H9 (cell line): ENCODE measurements around the gene INSYN2B. TPM values are rescaled to one million over a fixed set of nuclear protein-coding genes. Genes with fewer than 3 reads are reported as not detected.

Experiments used
- DNase-seq: peaks from one replicate; pipeline ENCODE4 v3.0.0-alpha.2; 2017
- H2AFZ ChIP-seq: one replicate; pipeline ENCODE4 v1.6.1; 2013; ENCODE audit warnings: mild to moderate bottlenecking, low read length, control low read depth, moderate library complexity
- H2AK5ac ChIP-seq: 2 replicates; pipeline ENCODE4 v1.6.1; 2013; ENCODE audit warnings: low read length, control low read depth, mixed read lengths; ENCODE audit not compliant: insufficient read length
- H2BK120ac ChIP-seq: one replicate; pipeline ENCODE4 v1.6.1; 2013; ENCODE audit warnings: low read depth, mild to moderate bottlenecking, low read length, control low read depth, inconsistent platforms; ENCODE audit not compliant: poor library complexity, severe bottlenecking
- H2BK12ac ChIP-seq: 2 replicates; pipeline ENCODE4 v1.6.1; 2013; ENCODE audit warnings: low read length, control low read depth, mixed read lengths, low read depth; ENCODE audit not compliant: insufficient read length
- H2BK15ac ChIP-seq: 2 replicates; pipeline ENCODE4 v1.6.1; 2013; ENCODE audit warnings: low read depth, low read length, control low read depth
- H2BK20ac ChIP-seq: one replicate; pipeline ENCODE4 v1.6.1; 2013; ENCODE audit warnings: low read depth, mild to moderate bottlenecking, low read length, control low read depth, inconsistent platforms; ENCODE audit not compliant: poor library complexity, severe bottlenecking
- H2BK5ac ChIP-seq: 2 replicates; pipeline ENCODE4 v1.6.1; 2013; ENCODE audit warnings: low read length, control low read depth, mixed read lengths; ENCODE audit not compliant: insufficient read length
- H3K14ac ChIP-seq: 2 replicates; pipeline ENCODE4 v1.6.1; 2013; ENCODE audit warnings: low read length, control low read depth; ENCODE audit not compliant: insufficient read depth
- H3K18ac ChIP-seq: 2 replicates; pipeline ENCODE4 v1.6.1; 2013; ENCODE audit warnings: low read depth, mild to moderate bottlenecking, mixed read lengths, low read length, control low read depth; ENCODE audit not compliant: insufficient read length
- H3K23ac ChIP-seq: 2 replicates; pipeline ENCODE4 v1.6.1; 2013; ENCODE audit warnings: low read length, control low read depth, mixed read lengths, low read depth; ENCODE audit not compliant: insufficient read length
- H3K23me2 ChIP-seq: 2 replicates; pipeline ENCODE4 v1.6.1; 2013; ENCODE audit warnings: low read depth, mild to moderate bottlenecking, mixed read lengths, low read length, control low read depth; ENCODE audit not compliant: insufficient read length, poor library complexity, severe bottlenecking
- H3K27ac ChIP-seq: 2 replicates; pipeline ENCODE4 v1.5.1; 2013; ENCODE audit warnings: low read length, control low read depth, mixed read lengths, low read depth; ENCODE audit not compliant: insufficient read length
- H3K27me3 ChIP-seq: 2 replicates; pipeline ENCODE4 v1.6.1; 2013; ENCODE audit warnings: low read length, control low read depth, inconsistent platforms; ENCODE audit not compliant: insufficient read depth
- H3K4ac ChIP-seq: 2 replicates; pipeline ENCODE4 v1.6.1; 2013; ENCODE audit warnings: low read depth, mild to moderate bottlenecking, control low read depth, inconsistent platforms, low read length, moderate library complexity
- H3K4me1 ChIP-seq: 2 replicates; pipeline ENCODE4 v1.6.1; 2013; ENCODE audit warnings: low read length, control low read depth, inconsistent platforms; ENCODE audit not compliant: insufficient read depth
- H3K4me2 ChIP-seq: 2 replicates; pipeline ENCODE4 v1.6.1; 2013; ENCODE audit warnings: low read length, control low read depth, mixed read lengths; ENCODE audit not compliant: insufficient read length, insufficient read depth
- H3K56ac ChIP-seq: 2 replicates; pipeline ENCODE4 v1.6.1; 2013; ENCODE audit warnings: low read depth, mild to moderate bottlenecking, mixed read lengths, low read length, control low read depth; ENCODE audit not compliant: insufficient read length
- H3K79me1 ChIP-seq: 2 replicates; pipeline ENCODE4 v1.6.1; 2013; ENCODE audit warnings: low read depth, mild to moderate bottlenecking, moderate library complexity, low read length, control low read depth, inconsistent platforms; ENCODE audit not compliant: insufficient read depth, poor library complexity, severe bottlenecking
- H3K79me2 ChIP-seq: 2 replicates; pipeline ENCODE4 v1.6.1; 2013; ENCODE audit warnings: low read length, control low read depth, inconsistent platforms; ENCODE audit not compliant: insufficient read depth
- H3K9ac ChIP-seq: 2 replicates; pipeline ENCODE4 v1.6.1; 2013; ENCODE audit warnings: low read length, control low read depth, mixed read lengths; ENCODE audit not compliant: insufficient read length; ENCODE audit errors: extremely low read depth
- H3K9me3 ChIP-seq: one replicate; pipeline ENCODE4 v1.6.1; 2013; ENCODE audit warnings: low read depth, low read length, inconsistent platforms; ENCODE audit not compliant: control insufficient read depth
- H3T11ph ChIP-seq: one replicate; pipeline ENCODE4 v1.6.1; 2013; ENCODE audit warnings: mild to moderate bottlenecking, low read length, control low read depth, inconsistent platforms
- H4K20me1 ChIP-seq: one replicate; pipeline ENCODE4 v1.6.1; 2013; ENCODE audit not compliant: control insufficient read depth, insufficient read length, insufficient read depth
- H4K5ac ChIP-seq: 2 replicates; pipeline ENCODE4 v1.6.1; 2013; ENCODE audit warnings: low read depth, mild to moderate bottlenecking, mixed read lengths, low read length, control low read depth; ENCODE audit not compliant: insufficient read length
- H4K8ac ChIP-seq: replicated peaks from 2 replicates; pipeline ENCODE4 v1.6.1; 2013; ENCODE audit warnings: low read length, control low read depth, mixed read lengths, low read depth; ENCODE audit not compliant: insufficient read length
- H4K91ac ChIP-seq: 2 replicates; pipeline ENCODE4 v1.6.1; 2013; ENCODE audit warnings: low read depth, mild to moderate bottlenecking, moderate library complexity, mixed read lengths, low read length, control low read depth; ENCODE audit not compliant: insufficient read length
- H3K27ac Mint-ChIP-seq, 3 experiments: 2 replicates in 2 of 3; 3 replicates in 1 of 3; pipeline ENCODE4 v1.8.0; 2020 to 2021; ENCODE audit warnings: mixed read lengths in 3 of 3, mild to moderate bottlenecking in 1 of 3, moderate library complexity in 1 of 3
- H3K27me3 Mint-ChIP-seq: 2 replicates; pipeline ENCODE4 v1.8.0; 2021; ENCODE audit warnings: low read depth, mild to moderate bottlenecking, moderate library complexity, mixed read lengths
- H3K36me3 Mint-ChIP-seq, 3 experiments: 2 replicates in 2 of 3; 3 replicates in 1 of 3; pipeline ENCODE4 v1.8.0; 2020 to 2021; ENCODE audit warnings: low read depth in 3 of 3, mixed read lengths in 3 of 3; ENCODE audit not compliant: insufficient read depth in 1 of 3
- H3K4me1 Mint-ChIP-seq, 2 experiments: 2 replicates each; pipeline ENCODE4 v1.8.0; 2020; ENCODE audit warnings: mixed read lengths in 2 of 2
- H3K4me3 Mint-ChIP-seq, 2 experiments: 2 replicates in 1 of 2; 3 replicates in 1 of 2; pipeline ENCODE4 v1.8.0; 2020 to 2021; ENCODE audit warnings: mild to moderate bottlenecking in 2 of 2, mixed read lengths in 2 of 2, moderate library complexity in 1 of 2
- H3K9me3 Mint-ChIP-seq, 2 experiments: 2 replicates in 1 of 2; 3 replicates in 1 of 2; pipeline ENCODE4 v1.8.0; 2020; ENCODE audit warnings: mild to moderate bottlenecking in 2 of 2, mixed read lengths in 2 of 2, moderate library complexity in 1 of 2
- WGBS: extraction: QIAGEN DNeasy Blood & Tissue Kit; methylation state at CpG from one replicate; pipeline ENCODE4 v1.1.7; 2013; ENCODE audit warnings: missing lambda C conversion rate, low lambda C conversion rate, mixed read lengths; ENCODE audit not compliant: insufficient read length; ENCODE audit errors: extremely low coverage; 5-methylcytosine and 5-hydroxymethylcytosine counted together
- total RNA-seq: library from RNA; stranded (reverse); gene quantifications from 2 replicates; pipeline ENCODE4 v1.2.1, GENCODE V29; 2021
- TF ChIP-seq, protein P1 (sequence below): fragments of 200-600 bp; sonication (generic); conservative IDR thresholded peaks from 3 replicates; pipeline ENCODE4 v1.8.0; 2021; ENCODE audit warnings: antibody characterized with exemption, mild to moderate bottlenecking

The INSYN2B gene
- total RNA-seq, 1 experiment from 2014 or later, result not detected

DNA sequence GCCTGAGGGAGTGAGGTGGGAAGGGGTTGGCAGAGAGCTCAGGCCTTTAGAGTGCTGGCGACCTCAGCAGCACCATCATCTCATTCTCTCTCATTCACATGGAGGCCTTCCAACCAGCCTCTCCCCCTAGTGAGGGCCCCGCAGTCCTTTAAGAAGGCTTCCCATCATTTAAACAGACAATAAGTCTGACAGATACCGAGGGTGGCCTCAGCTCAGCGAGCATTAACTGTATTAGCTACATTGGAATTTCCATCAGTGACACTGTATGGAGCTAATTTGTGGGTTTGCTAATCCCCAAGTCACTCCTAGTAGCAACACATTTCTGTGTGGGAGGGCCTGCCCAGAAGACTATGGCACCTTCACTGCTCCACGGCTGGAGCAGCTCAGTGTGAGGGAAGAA, 75.8 kb downstream of the INSYN2B start:
- Histone ChIP-seq H4K20me1 (no peaks in the 10 kb centered on the region), H3K18ac (no peak overlapping the region), H3K23ac (no peak overlapping the region), H4K91ac (no peak overlapping the region), H4K8ac (no peak overlapping the region), H2BK5ac (no peak overlapping the region), H3K9ac (no peak overlapping the region), H3K56ac (no peak overlapping the region), H3K23me2 (no peaks in the 10 kb centered on the region), H3K14ac (no peak overlapping the region), H3K27me3 (no peaks in the 10 kb centered on the region), H3K4me2 (no peak overlapping the region), H3K4me1 (no peaks in the 10 kb centered on the region), H2BK120ac (no peak overlapping the region), H2AFZ (no peak overlapping the region), H2BK15ac (no peak overlapping the region), H2BK20ac (no peak overlapping the region), H4K5ac (no peak overlapping the region), H3K9me3 (no peaks in the 10 kb centered on the region), H3K79me2 (no peaks in the 10 kb centered on the region), H3K27ac (no peak overlapping the region), H3T11ph (no peak overlapping the region), H3K4ac (no peak overlapping the region), H2BK12ac (no peak overlapping the region), H2AK5ac (no peak overlapping the region), H3K79me1 (no peaks in the 10 kb centered on the region)
- no peaks in the 10 kb centered on the region; a peak in 1 of 5 replicates for H3K9me3 Mint-ChIP-seq
- no peak overlapping the region for H3K27ac Mint-ChIP-seq
- H3K27me3 Mint-ChIP-seq, result no peaks in the 10 kb centered on the region
- no peak overlapping the region for H3K4me3 Mint-ChIP-seq
- TF ChIP-seq, protein P1, sequence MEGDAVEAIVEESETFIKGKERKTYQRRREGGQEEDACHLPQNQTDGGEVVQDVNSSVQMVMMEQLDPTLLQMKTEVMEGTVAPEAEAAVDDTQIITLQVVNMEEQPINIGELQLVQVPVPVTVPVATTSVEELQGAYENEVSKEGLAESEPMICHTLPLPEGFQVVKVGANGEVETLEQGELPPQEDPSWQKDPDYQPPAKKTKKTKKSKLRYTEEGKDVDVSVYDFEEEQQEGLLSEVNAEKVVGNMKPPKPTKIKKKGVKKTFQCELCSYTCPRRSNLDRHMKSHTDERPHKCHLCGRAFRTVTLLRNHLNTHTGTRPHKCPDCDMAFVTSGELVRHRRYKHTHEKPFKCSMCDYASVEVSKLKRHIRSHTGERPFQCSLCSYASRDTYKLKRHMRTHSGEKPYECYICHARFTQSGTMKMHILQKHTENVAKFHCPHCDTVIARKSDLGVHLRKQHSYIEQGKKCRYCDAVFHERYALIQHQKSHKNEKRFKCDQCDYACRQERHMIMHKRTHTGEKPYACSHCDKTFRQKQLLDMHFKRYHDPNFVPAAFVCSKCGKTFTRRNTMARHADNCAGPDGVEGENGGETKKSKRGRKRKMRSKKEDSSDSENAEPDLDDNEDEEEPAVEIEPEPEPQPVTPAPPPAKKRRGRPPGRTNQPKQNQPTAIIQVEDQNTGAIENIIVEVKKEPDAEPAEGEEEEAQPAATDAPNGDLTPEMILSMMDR, result no peak
- no peaks in the 10 kb centered on the region for H3K36me3 Mint-ChIP-seq
- no peak for DNase-seq
- no CpG with 5 or more reads among the region's 5 CpGs for WGBS
- peaks cover 12 to 13% of the 10 kb centered on the region in 2 experiments for H3K4me1 Mint-ChIP-seq
